MCF 10A (cell line): Measurements from ENCODE around the gene NENF. TPM values are rescaled to one million over a fixed set of nuclear protein-coding genes. Genes with fewer than 3 reads are reported as not detected.

ENCODE experiments used
- BruUV-seq: library from RNA; stranded (reverse); fragments of 400-500 nt; replicated peaks from 2 replicates; lab custom pipeline; 2021; lab: Mats Ljungman, UMichigan
- CTCF ChIA-PET: fragments of 300-600 bp; sonication (Branson Sonifier 250); formaldehyde crosslinking; extraction: SDS; loops from one replicate; lab custom pipeline; 2021; ENCODE audit warnings: antibody characterized with exemption, inconsistent platforms; lab: Yijun Ruan, JAX
- POLR2A ChIA-PET: fragments of 300-600, 350-650 bp; sonication (Branson Sonifier 250); formaldehyde crosslinking; extraction: SDS; loops from one replicate; lab custom pipeline; 2020; ENCODE audit warnings: antibody characterized with exemption, inconsistent platforms; lab: Yijun Ruan, JAX
- DNase-seq: peaks from one replicate; pipeline ENCODE4 v3.0.0-alpha.2; 2018; ENCODE audit not compliant: unreplicated experiment
- H3K27ac Mint-ChIP-seq: one replicate; pipeline ENCODE4 v1.8.0; 2022; ENCODE audit warnings: mild to moderate bottlenecking, low read depth, mixed read lengths; ENCODE audit not compliant: unreplicated experiment
- H3K27me3 Mint-ChIP-seq: one replicate; pipeline ENCODE4 v1.8.0; 2022; ENCODE audit warnings: mixed read lengths; ENCODE audit not compliant: insufficient read depth, unreplicated experiment
- H3K36me3 Mint-ChIP-seq: one replicate; pipeline ENCODE4 v1.8.0; 2022; ENCODE audit warnings: mild to moderate bottlenecking, moderate library complexity, mixed read lengths; ENCODE audit not compliant: insufficient read depth, unreplicated experiment
- H3K4me1 Mint-ChIP-seq: one replicate; pipeline ENCODE4 v1.8.0; 2022; ENCODE audit warnings: mixed read lengths; ENCODE audit not compliant: insufficient read depth, unreplicated experiment
- H3K4me3 Mint-ChIP-seq: one replicate; pipeline ENCODE4 v1.8.0; 2022; ENCODE audit warnings: mild to moderate bottlenecking, moderate library complexity, mixed read lengths; ENCODE audit not compliant: unreplicated experiment
- H3K9me3 Mint-ChIP-seq: one replicate; pipeline ENCODE4 v1.8.0; 2022; ENCODE audit warnings: mixed read lengths; ENCODE audit not compliant: unreplicated experiment
- intact Hi-C: fragments of 100-400 bp; cut with micrococcal nuclease; formaldehyde crosslinking; loops from 2 replicates; pipeline ENCODE4 v1.14.1; 2022
- total RNA-seq: library from RNA; stranded (reverse); gene quantifications from 2 replicates; pipeline ENCODE4 v1.2.3, GENCODE V29; 2022
- TF ChIP-seq, protein P1 (sequence below): fragments of 200-600 bp; IDR thresholded peaks from one replicate; pipeline ENCODE4 v1.8.0; 2022; ENCODE audit warnings: antibody characterized with exemption, mild to moderate bottlenecking; ENCODE audit not compliant: unreplicated experiment

Gene NENF
- total RNA-seq, 1 experiment from 2014 or later: 110 TPM

DNA sequence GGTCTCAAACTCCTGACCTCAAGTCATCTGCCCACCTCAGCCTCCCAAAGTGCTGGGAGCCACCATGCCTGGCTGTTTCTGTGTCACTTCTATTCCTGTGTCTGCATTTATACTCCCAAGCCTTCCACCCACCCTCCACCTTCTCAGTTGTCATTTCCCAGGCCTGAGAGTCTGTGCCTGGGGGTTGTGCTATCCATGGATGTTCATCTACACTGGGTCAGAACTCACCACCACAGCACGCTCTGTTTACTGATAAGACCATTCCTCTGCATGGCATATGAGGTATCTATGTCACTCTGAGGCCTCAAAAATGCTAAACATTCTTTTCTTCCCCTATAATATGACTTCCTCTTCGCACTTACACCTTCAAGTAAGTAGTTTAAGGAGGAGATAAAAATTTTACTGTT is 6.1 kb downstream of the NENF start:
- BruUV-seq: no TSS peak
- TF ChIP-seq, protein P1, sequence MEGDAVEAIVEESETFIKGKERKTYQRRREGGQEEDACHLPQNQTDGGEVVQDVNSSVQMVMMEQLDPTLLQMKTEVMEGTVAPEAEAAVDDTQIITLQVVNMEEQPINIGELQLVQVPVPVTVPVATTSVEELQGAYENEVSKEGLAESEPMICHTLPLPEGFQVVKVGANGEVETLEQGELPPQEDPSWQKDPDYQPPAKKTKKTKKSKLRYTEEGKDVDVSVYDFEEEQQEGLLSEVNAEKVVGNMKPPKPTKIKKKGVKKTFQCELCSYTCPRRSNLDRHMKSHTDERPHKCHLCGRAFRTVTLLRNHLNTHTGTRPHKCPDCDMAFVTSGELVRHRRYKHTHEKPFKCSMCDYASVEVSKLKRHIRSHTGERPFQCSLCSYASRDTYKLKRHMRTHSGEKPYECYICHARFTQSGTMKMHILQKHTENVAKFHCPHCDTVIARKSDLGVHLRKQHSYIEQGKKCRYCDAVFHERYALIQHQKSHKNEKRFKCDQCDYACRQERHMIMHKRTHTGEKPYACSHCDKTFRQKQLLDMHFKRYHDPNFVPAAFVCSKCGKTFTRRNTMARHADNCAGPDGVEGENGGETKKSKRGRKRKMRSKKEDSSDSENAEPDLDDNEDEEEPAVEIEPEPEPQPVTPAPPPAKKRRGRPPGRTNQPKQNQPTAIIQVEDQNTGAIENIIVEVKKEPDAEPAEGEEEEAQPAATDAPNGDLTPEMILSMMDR: no peak

DNA sequence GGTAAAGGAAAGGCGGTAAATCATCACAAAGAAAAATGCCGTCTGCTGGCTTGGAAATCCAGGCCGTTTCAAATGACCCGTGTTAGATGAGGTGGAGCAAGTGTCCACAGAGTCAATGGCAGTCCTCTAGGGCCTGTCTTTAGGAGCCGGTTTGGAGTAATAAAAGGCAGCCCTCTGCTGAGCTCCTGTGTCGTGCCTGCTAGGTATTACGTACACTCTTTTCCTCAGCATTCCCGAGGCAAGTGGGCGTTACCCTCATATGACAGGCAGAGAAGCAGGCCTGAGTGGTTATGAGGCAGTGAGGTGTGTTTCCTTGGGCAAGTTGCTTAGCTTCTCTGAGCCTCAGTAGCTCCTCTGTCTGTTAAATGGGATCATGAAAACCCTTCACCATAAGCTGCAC is 7.7 kb downstream of the NENF start:
- H3K36me3 Mint-ChIP-seq: peaks cover 35% of the 10 kb centered on the region
- no peak for DNase-seq
- intact Hi-C loops: loop anchor here (5.0 kb wide), 1 partner anchor 153 kb away; the partner anchor contains the start of gene PPP2R5A
- no peak overlapping the region for H3K27ac Mint-ChIP-seq
- TF ChIP-seq, protein P1: no peak
- no peak overlapping the region for H3K4me3 Mint-ChIP-seq
- BruUV-seq: no TSS peak
- no peaks in the 10 kb centered on the region for H3K9me3 Mint-ChIP-seq
- no peaks in the 10 kb centered on the region for H3K27me3 Mint-ChIP-seq
- POLR2A ChIA-PET: interaction anchor here (1.2 kb wide), 1 partner anchor 9 kb away, joined by 3 read pairs; no protein-coding TSS in a partner anchor
- CTCF ChIA-PET: interaction anchor here (0.6 to 11.1 kb wide), 8 partner anchors 10 to 495 kb away, joined by 3 to 160 read pairs (median 5); no protein-coding TSS in a partner anchor
- peaks cover 20% of the 10 kb centered on the region for H3K4me1 Mint-ChIP-seq

More for the DNA sequence above, 6.1 kb downstream of the NENF start:
- no peak overlapping the region for H3K27ac Mint-ChIP-seq
- H3K9me3 Mint-ChIP-seq: no peaks in the 10 kb centered on the region
- ChIA-PET CTCF (interaction anchor here (2.0 to 11.1 kb wide), 2 partner anchors 18 to 71 kb away, joined by 7 to 160 read pairs; no protein-coding TSS in a partner anchor), POLR2A (no interaction called here)
- intact Hi-C loops: no loop called here
- H3K27me3 Mint-ChIP-seq: no peaks in the 10 kb centered on the region
- peaks cover 30% of the 10 kb centered on the region for H3K4me1 Mint-ChIP-seq
- H3K36me3 Mint-ChIP-seq: peaks cover 25% of the 10 kb centered on the region
- DNase-seq: no peak
- no peak overlapping the region for H3K4me3 Mint-ChIP-seq

DNA sequence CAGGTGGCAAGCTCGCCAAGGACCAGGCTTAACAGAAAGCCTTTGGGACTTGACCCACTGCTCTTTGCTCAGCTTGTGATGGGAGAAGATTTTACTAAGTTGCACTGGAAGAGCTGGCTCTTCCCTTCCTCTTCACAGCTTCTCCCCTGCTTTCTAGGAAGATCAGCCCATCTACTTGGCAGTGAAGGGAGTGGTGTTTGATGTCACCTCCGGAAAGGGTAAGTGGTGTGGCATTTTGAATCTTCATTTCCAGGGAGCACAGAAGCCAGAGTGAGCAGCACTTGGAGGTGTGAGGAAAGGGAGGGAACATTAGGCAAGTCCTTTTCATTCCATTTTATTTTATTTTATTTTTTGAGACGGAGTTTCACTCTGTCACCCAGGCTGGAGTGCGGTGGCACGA is 9.7 kb downstream of the NENF start:
- peaks cover 8% of the 10 kb centered on the region for H3K4me1 Mint-ChIP-seq
- H3K27ac Mint-ChIP-seq: peak overlapping the region; percentile 19
- no TSS peak for BruUV-seq
- no peaks in the 10 kb centered on the region for H3K9me3 Mint-ChIP-seq
- ChIA-PET CTCF (interaction anchor here (0.6 to 11.1 kb wide), 5 partner anchors 15 to 921 kb away, joined by 3 to 160 read pairs (median 3); no protein-coding TSS in a partner anchor), POLR2A (interaction anchor here (0.7 kb wide), 1 partner anchor 184 kb away, joined by 3 read pairs; no protein-coding TSS in a partner anchor)
- H3K4me3 Mint-ChIP-seq: no peak overlapping the region
- intact Hi-C loops: loop anchor here (5.0 kb wide), 1 partner anchor 155 kb away; the partner anchor contains the start of gene PPP2R5A
- H3K36me3 Mint-ChIP-seq: peaks cover 47% of the 10 kb centered on the region
- TF ChIP-seq, protein P1: no peak
- no peak for DNase-seq
- no peaks in the 10 kb centered on the region for H3K27me3 Mint-ChIP-seq

DNA sequence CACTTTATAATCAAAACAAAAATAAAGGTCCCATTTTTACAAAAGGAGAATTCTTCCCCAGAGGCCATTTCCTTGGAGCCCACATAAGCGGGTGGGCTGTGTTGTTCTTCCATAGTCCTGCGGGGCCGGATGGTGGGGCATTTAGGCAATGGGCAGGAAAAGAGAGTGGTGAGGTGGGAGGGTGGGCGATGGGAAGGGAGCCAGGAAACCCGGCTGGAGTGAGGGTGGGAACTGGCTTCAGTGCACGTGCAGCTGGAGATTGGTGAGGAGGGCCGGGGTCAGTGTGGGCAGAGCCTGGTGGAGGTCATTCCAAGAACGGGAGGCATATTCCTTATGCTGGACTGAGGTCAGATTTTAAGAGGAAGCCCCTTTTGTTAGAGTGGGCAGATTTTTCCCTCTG is 13.6 kb downstream of the NENF start:
- POLR2A ChIA-PET: no interaction called here
- no peaks in the 10 kb centered on the region for H3K9me3 Mint-ChIP-seq
- peaks cover 43% of the 10 kb centered on the region for H3K36me3 Mint-ChIP-seq
- no peak overlapping the region for H3K27ac Mint-ChIP-seq
- CTCF ChIA-PET: interaction anchor here (2.2 kb wide), 1 partner anchor 10 kb away, joined by 20 read pairs; no protein-coding TSS in a partner anchor
- TF ChIP-seq, protein P1: no peak
- BruUV-seq: no TSS peak
- intact Hi-C loops: no loop called here
- H3K27me3 Mint-ChIP-seq: no peaks in the 10 kb centered on the region
- DNase-seq: no peak
- no peaks in the 10 kb centered on the region for H3K4me1 Mint-ChIP-seq
- no peak overlapping the region for H3K4me3 Mint-ChIP-seq
